HCT116 (cell line): ENCODE data around the gene TXNDC15. TPM values are rescaled to one million over a fixed set of nuclear protein-coding genes. Genes with fewer than 3 reads are reported as not detected.

ENCODE experiments used
- ATAC-seq: fragments of 200-7000 bp; cut with Tn5 transposase; 2 replicates; pipeline ENCODE4 v1.9.1; 2020; ENCODE audit warnings: mild to moderate bottlenecking, moderate library complexity
- BruUV-seq: library from RNA; stranded (reverse); fragments of 400-500 nt; replicated peaks from 2 replicates; lab custom pipeline; 2021; lab: Mats Ljungman, UMichigan
- CTCF ChIA-PET: fragments of 300-600 bp; sonication (Branson Sonifier 250); formaldehyde crosslinking; loops from one replicate; lab custom pipeline; 2021; ENCODE audit warnings: antibody characterized with exemption; lab: Charles Lee
- POLR2A ChIA-PET: fragments of 300-600, 350-600 bp; sonication (Branson Sonifier 250); formaldehyde crosslinking; loops from one replicate; lab custom pipeline; 2021; ENCODE audit warnings: antibody characterized with exemption; lab: Charles Lee
- RAD21 ChIA-PET, 2 experiments: fragments of 300-600 bp; sonication (Branson Sonifier 250); formaldehyde crosslinking; loops; one replicate each; lab custom pipeline; 2023; ENCODE audit warnings: low total read pairs in 2 of 2; ENCODE audit not compliant: uncharacterized antibody in 2 of 2, unreplicated experiment in 2 of 2, low non-redundant PET in 1 of 2; lab: Charles Lee
- DNase-seq: peaks from one replicate; pipeline ENCODE4 v3.0.0-alpha.2; 2010; ENCODE audit warnings: low read depth, low spot score
- H2AFZ ChIP-seq: fragments of 200-600 bp; shearing (Covaris generic), sonication (generic); 2 replicates; pipeline ENCODE4 v1.6.1; 2017; ENCODE audit warnings: low read depth, mixed run types, mixed read lengths, antibody characterized with exemption, low read length; ENCODE audit not compliant: poor library complexity, severe bottlenecking
- H3K27ac ChIP-seq: 2 replicates; pipeline ENCODE4 v1.5.1; 2012; ENCODE audit warnings: low read depth, low read length
- H3K27me3 ChIP-seq: fragments of 200-600 bp; sonication (generic); 2 replicates; pipeline ENCODE4 v1.6.1; 2016; ENCODE audit warnings: mixed run types, low read length, mixed read lengths; ENCODE audit not compliant: insufficient read depth
- H3K36me3 ChIP-seq, 2 experiments: fragments of 200-500 bp in 1 of 2; fragments of 200-600 bp in 1 of 2; sonication (Bioruptor generic) in 1 of 2; sonication (generic) in 1 of 2; 2 replicates each; pipeline versions ENCODE4 v1.5.1 to v1.6.1; 2014 to 2016; ENCODE audit warnings: low read length in 2 of 2, inconsistent platforms in 1 of 2, mixed read lengths in 1 of 2, mixed run types in 1 of 2; ENCODE audit not compliant: insufficient read depth in 2 of 2, control insufficient read depth in 1 of 2
- H3K4me1 ChIP-seq, 2 experiments: fragments of 200-600 bp in 1 of 2; sonication (generic) in 1 of 2; 2 replicates each; pipeline versions ENCODE4 v1.5.1 to v1.6.1; 2012 to 2017; ENCODE audit warnings: low read length in 2 of 2, inconsistent platforms in 1 of 2, mild to moderate bottlenecking in 1 of 2, mixed read lengths in 1 of 2, mixed run types in 1 of 2, moderate library complexity in 1 of 2; ENCODE audit not compliant: insufficient read depth in 2 of 2, control insufficient read depth in 1 of 2
- H3K4me2 ChIP-seq: fragments of 200-600 bp; sonication (generic); 2 replicates; pipeline ENCODE4 v1.6.1; 2017; ENCODE audit warnings: mixed run types, low read length, mixed read lengths
- H3K4me3 ChIP-seq, 2 experiments: fragments of 200-600 bp in 1 of 2; sonication (generic) in 1 of 2; replicated peaks in 1 of 2; 2 replicates each; pipeline ENCODE4 v1.5.1; 2011 to 2016; ENCODE audit warnings: low read length in 2 of 2, control low read depth in 1 of 2, low read depth in 1 of 2, mild to moderate bottlenecking in 1 of 2, mixed read lengths in 1 of 2, mixed run types in 1 of 2
- H3K79me2 ChIP-seq: fragments of 200-600 bp; sonication (generic); 2 replicates; pipeline ENCODE4 v1.6.1; 2017; ENCODE audit warnings: mild to moderate bottlenecking, mixed run types, low read length, moderate library complexity, mixed read lengths; ENCODE audit not compliant: insufficient read depth
- H3K9ac ChIP-seq: fragments of 200-600 bp; sonication (generic); 2 replicates; pipeline ENCODE4 v1.6.1; 2016; ENCODE audit warnings: low read length, mixed read lengths
- H3K9me2 ChIP-seq: fragments of 200-600 bp; sonication (generic), shearing (Covaris generic); 2 replicates; pipeline ENCODE4 v1.6.1; 2017; ENCODE audit warnings: mixed run types, mild to moderate bottlenecking, moderate library complexity; ENCODE audit not compliant: insufficient read depth
- H3K9me3 ChIP-seq, 2 experiments: fragments of 200-500 bp in 1 of 2; fragments of 200-600 bp in 1 of 2; sonication (Bioruptor generic) in 1 of 2; sonication (generic) in 1 of 2; 2 replicates each; pipeline ENCODE4 v1.6.1; 2014 to 2017; ENCODE audit warnings: low read length in 2 of 2, mixed read lengths in 2 of 2, inconsistent platforms in 1 of 2, low read depth in 1 of 2, mild to moderate bottlenecking in 1 of 2, mixed run types in 1 of 2, moderate library complexity in 1 of 2; ENCODE audit not compliant: control insufficient read depth in 1 of 2, insufficient read depth in 1 of 2
- H4K20me1 ChIP-seq: fragments of 200-600 bp; sonication (generic), shearing (Covaris generic); 2 replicates; pipeline ENCODE4 v1.6.1; 2017; ENCODE audit warnings: mixed run types, mild to moderate bottlenecking, moderate library complexity; ENCODE audit not compliant: insufficient read depth
- EGR1 ChIP-seq: IDR thresholded peaks from 2 replicates; pipeline ENCODE4 v1.6.1; 2012; ENCODE audit warnings: low read depth
- ELF1 ChIP-seq: IDR thresholded peaks from 2 replicates; pipeline ENCODE4 v1.6.1; 2012; ENCODE audit warnings: low read depth, borderline replicate concordance
- EZH2 ChIP-seq: fragments of 200-600 bp; sonication (generic); IDR thresholded peaks from 2 replicates; pipeline ENCODE4 v1.6.1; 2017; ENCODE audit warnings: antibody characterized with exemption, mixed run types
- EZH2phosphoT487 ChIP-seq: fragments of 200-600 bp; IDR thresholded peaks from 2 replicates; pipeline ENCODE4 v1.6.1; 2018; ENCODE audit warnings: antibody characterized with exemption, borderline replicate concordance
- FOSL1 ChIP-seq: IDR thresholded peaks from 2 replicates; pipeline ENCODE4 v1.6.1; 2012; ENCODE audit warnings: low read depth
- JUND ChIP-seq: IDR thresholded peaks from 2 replicates; pipeline ENCODE4 v1.6.1; 2012
- MAX ChIP-seq: IDR thresholded peaks from 2 replicates; pipeline ENCODE4 v1.6.1; 2012
- POLR2AphosphoS5 ChIP-seq: IDR thresholded peaks from 2 replicates; pipeline ENCODE4 v1.6.1; 2011; ENCODE audit warnings: mild to moderate bottlenecking, low read depth, low read length, moderate library complexity
- RAD21 ChIP-seq: IDR thresholded peaks from 2 replicates; pipeline ENCODE4 v1.6.1; 2012; ENCODE audit warnings: low read depth, mild to moderate bottlenecking
- SIN3A ChIP-seq: IDR thresholded peaks from 2 replicates; pipeline ENCODE4 v1.6.1; 2012; ENCODE audit warnings: low read depth
- SRF ChIP-seq: IDR thresholded peaks from 2 replicates; pipeline ENCODE4 v1.6.1; 2012; ENCODE audit warnings: low read depth
- TCF7L2 ChIP-seq: IDR thresholded peaks from 2 replicates; pipeline ENCODE4 v1.7.0; 2011; ENCODE audit warnings: borderline replicate concordance, inconsistent platforms; ENCODE audit not compliant: insufficient read depth, insufficient read length; ENCODE audit errors: extremely low read depth
- YY1 ChIP-seq: IDR thresholded peaks from 2 replicates; pipeline ENCODE4 v1.6.1; 2011; ENCODE audit warnings: low read length, low read depth, moderate library complexity, mild to moderate bottlenecking; ENCODE audit not compliant: insufficient replicate concordance; ENCODE audit errors: extremely low read depth
- ZFX ChIP-seq: fragments of 450-650 bp; IDR thresholded peaks from 2 replicates; pipeline ENCODE4 v1.6.1; 2017
- intact Hi-C: fragments of 100-400 bp; cut with micrococcal nuclease; formaldehyde crosslinking; loops from 2 replicates; pipeline ENCODE4 v1.10.0; 2022
- total RNA-seq: library from RNA; stranded (reverse); gene quantifications from one replicate; pipeline ENCODE4 v1.2.1, GENCODE V29; 2021; ENCODE audit not compliant: unreplicated experiment
- TF ChIP-seq, protein P1 (sequence below), 3 experiments: fragments of 200-600 bp in 1 of 3; sonication (generic) in 1 of 3; IDR thresholded peaks in 2 of 3; conservative IDR thresholded peaks in 1 of 3; 2 replicates each; pipeline ENCODE4 v1.5.1; 2012 to 2017; ENCODE audit warnings: low read depth in 2 of 3, low read length in 2 of 3, antibody characterized with exemption in 1 of 3, borderline replicate concordance in 1 of 3, control low read depth in 1 of 3, mild to moderate bottlenecking in 1 of 3, mixed read lengths in 1 of 3, mixed run types in 1 of 3, moderate library complexity in 1 of 3; ENCODE audit not compliant: insufficient read depth in 1 of 3
- TF ChIP-seq, protein P2 (sequence below): IDR thresholded peaks from 2 replicates; pipeline ENCODE4 v1.6.1; 2012; ENCODE audit warnings: low read depth
- TF ChIP-seq, protein P3 (sequence below): IDR thresholded peaks from 2 replicates; pipeline ENCODE4 v1.6.1; 2011; ENCODE audit warnings: mild to moderate bottlenecking, low read length, moderate library complexity; ENCODE audit not compliant: insufficient replicate concordance; ENCODE audit errors: extremely low read depth

The TXNDC15 gene
- total RNA-seq, 1 experiment from 2014 or later, result 17.8 TPM

- ChIA-PET POLR2A (interaction anchor here (0.6 kb wide), 1 partner anchor 49 kb away, joined by 3 read pairs; no protein-coding TSS in a partner anchor), CTCF (no interaction called here), RAD21 (interaction anchor here in 1 of 2 experiments (0.8 kb wide), 1 partner anchor 173 kb away, joined by 3 read pairs; the partner anchor contains the start of gene CAMLG)
- DNase-seq (no peak), ATAC-seq (no peak)
- Histone ChIP-seq H3K36me3 (peaks cover 7 to 27% of the 10 kb centered on the region in 2 experiments), H3K27me3 (no peaks in the 10 kb centered on the region), H4K20me1 (no peaks in the 10 kb centered on the region), H3K27ac (no peak overlapping the region), H3K4me3 (no peak overlapping the region), H3K79me2 (peaks cover 24% of the 10 kb centered on the region), H3K4me1 (peaks cover 7 to 8% of the 10 kb centered on the region in 2 experiments), H2AFZ (no peak overlapping the region), H3K9ac (no peak overlapping the region), H3K4me2 (no peak overlapping the region), H3K9me3 (no peaks in the 10 kb centered on the region), H3K9me2 (no peaks in the 10 kb centered on the region)
- intact Hi-C loops, result no loop called here
- BruUV-seq, result no TSS peak
- TF ChIP-seq JUND, result no peak
- no peak for TF ChIP-seq FOSL1
- TF ChIP-seq ELF1, result no peak
- TF ChIP-seq ZFX, result no peak
- TF ChIP-seq POLR2AphosphoS5, result no peak
- TF ChIP-seq, protein P1, sequence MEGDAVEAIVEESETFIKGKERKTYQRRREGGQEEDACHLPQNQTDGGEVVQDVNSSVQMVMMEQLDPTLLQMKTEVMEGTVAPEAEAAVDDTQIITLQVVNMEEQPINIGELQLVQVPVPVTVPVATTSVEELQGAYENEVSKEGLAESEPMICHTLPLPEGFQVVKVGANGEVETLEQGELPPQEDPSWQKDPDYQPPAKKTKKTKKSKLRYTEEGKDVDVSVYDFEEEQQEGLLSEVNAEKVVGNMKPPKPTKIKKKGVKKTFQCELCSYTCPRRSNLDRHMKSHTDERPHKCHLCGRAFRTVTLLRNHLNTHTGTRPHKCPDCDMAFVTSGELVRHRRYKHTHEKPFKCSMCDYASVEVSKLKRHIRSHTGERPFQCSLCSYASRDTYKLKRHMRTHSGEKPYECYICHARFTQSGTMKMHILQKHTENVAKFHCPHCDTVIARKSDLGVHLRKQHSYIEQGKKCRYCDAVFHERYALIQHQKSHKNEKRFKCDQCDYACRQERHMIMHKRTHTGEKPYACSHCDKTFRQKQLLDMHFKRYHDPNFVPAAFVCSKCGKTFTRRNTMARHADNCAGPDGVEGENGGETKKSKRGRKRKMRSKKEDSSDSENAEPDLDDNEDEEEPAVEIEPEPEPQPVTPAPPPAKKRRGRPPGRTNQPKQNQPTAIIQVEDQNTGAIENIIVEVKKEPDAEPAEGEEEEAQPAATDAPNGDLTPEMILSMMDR (IDR thresholded peaks at IDR 0.05 in 2 of 3, conservative IDR thresholded peaks at IDR 0.05 in 1 of 3; ENCODE audit: borderline replicate concordance in 1 of 3, insufficient read depth in 1 of 3, low read depth in 2 of 3, low read length in 2 of 3), result no peak
- TF ChIP-seq MAX, result no peak
- TF ChIP-seq, protein P2, sequence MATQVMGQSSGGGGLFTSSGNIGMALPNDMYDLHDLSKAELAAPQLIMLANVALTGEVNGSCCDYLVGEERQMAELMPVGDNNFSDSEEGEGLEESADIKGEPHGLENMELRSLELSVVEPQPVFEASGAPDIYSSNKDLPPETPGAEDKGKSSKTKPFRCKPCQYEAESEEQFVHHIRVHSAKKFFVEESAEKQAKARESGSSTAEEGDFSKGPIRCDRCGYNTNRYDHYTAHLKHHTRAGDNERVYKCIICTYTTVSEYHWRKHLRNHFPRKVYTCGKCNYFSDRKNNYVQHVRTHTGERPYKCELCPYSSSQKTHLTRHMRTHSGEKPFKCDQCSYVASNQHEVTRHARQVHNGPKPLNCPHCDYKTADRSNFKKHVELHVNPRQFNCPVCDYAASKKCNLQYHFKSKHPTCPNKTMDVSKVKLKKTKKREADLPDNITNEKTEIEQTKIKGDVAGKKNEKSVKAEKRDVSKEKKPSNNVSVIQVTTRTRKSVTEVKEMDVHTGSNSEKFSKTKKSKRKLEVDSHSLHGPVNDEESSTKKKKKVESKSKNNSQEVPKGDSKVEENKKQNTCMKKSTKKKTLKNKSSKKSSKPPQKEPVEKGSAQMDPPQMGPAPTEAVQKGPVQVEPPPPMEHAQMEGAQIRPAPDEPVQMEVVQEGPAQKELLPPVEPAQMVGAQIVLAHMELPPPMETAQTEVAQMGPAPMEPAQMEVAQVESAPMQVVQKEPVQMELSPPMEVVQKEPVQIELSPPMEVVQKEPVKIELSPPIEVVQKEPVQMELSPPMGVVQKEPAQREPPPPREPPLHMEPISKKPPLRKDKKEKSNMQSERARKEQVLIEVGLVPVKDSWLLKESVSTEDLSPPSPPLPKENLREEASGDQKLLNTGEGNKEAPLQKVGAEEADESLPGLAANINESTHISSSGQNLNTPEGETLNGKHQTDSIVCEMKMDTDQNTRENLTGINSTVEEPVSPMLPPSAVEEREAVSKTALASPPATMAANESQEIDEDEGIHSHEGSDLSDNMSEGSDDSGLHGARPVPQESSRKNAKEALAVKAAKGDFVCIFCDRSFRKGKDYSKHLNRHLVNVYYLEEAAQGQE, result no peak
- no peak for TF ChIP-seq TCF7L2
- no peak for TF ChIP-seq EGR1
- no peak for TF ChIP-seq EZH2phosphoT487
- no peak for TF ChIP-seq SRF
- TF ChIP-seq SIN3A, result no peak
- no peak for TF ChIP-seq EZH2
- TF ChIP-seq, protein P3, sequence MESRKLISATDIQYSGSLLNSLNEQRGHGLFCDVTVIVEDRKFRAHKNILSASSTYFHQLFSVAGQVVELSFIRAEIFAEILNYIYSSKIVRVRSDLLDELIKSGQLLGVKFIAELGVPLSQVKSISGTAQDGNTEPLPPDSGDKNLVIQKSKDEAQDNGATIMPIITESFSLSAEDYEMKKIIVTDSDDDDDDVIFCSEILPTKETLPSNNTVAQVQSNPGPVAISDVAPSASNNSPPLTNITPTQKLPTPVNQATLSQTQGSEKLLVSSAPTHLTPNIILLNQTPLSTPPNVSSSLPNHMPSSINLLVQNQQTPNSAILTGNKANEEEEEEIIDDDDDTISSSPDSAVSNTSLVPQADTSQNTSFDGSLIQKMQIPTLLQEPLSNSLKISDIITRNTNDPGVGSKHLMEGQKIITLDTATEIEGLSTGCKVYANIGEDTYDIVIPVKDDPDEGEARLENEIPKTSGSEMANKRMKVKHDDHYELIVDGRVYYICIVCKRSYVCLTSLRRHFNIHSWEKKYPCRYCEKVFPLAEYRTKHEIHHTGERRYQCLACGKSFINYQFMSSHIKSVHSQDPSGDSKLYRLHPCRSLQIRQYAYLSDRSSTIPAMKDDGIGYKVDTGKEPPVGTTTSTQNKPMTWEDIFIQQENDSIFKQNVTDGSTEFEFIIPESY, result no peak
- TF ChIP-seq RAD21, result no peak
- TF ChIP-seq YY1, result no peak
Measured at GRCh38 chr5:134911285-134912206, 37.4 kb downstream of the TXNDC15 start.
